Measurements from ENCODE around the gene ADCY5.

The ADCY5 gene

GRCh38 chr3:123367467-123368154 lies 81.3 kb downstream of the ADCY5 start:
- no peak overlapping the region for H3K4me3 ChIP-seq (ENCODE audit: low read depth, low read length)
- DNase-seq (ENCODE audit: low read depth) = no peak
- no peak for TF ChIP-seq CTCF (IDR thresholded peaks at IDR 0.05; ENCODE audit: low read depth, low read length, missing control alignments)
- in situ Hi-C loops (cut with HindIII; ENCODE audit: low sequenced_read_pairs) = no loop called here

- peak; percentile 51 for TF ChIP-seq CTCF (IDR thresholded peaks at IDR 0.05; ENCODE audit: low read depth, low read length, missing control alignments)
- no peak for DNase-seq (ENCODE audit: low read depth)
- no peak overlapping the region for H3K4me3 ChIP-seq (ENCODE audit: low read depth, low read length)
- in situ Hi-C loops (cut with HindIII; ENCODE audit: low sequenced_read_pairs) = no loop called here
Measured at GRCh38 chr3:123365450-123366143, 83.3 kb downstream of the ADCY5 start.

- no peak overlapping the region for H3K4me3 ChIP-seq (ENCODE audit: low read depth, low read length)
- in situ Hi-C loops (cut with HindIII; ENCODE audit: low sequenced_read_pairs) = no loop called here
- no peak for DNase-seq (ENCODE audit: low read depth)
- TF ChIP-seq CTCF (IDR thresholded peaks at IDR 0.05; ENCODE audit: low read depth, low read length, missing control alignments) = peak; percentile 12
Measured at GRCh38 chr3:123361071-123361470, 87.8 kb downstream of the ADCY5 start.

GRCh38 chr3:123357275-123357674 lies 91.6 kb downstream of the ADCY5 start:
- TF ChIP-seq CTCF (IDR thresholded peaks at IDR 0.05; ENCODE audit: low read depth, low read length, missing control alignments) = no peak
- in situ Hi-C loops (cut with HindIII; ENCODE audit: low sequenced_read_pairs) = loop anchor here (5.0 kb wide), 1 partner anchor 50 kb away; no protein-coding TSS in a partner anchor
- no peak overlapping the region for H3K4me3 ChIP-seq (ENCODE audit: low read depth, low read length)
- no peak for DNase-seq (ENCODE audit: low read depth)

GRCh38 chr3:123353850-123354233 lies 95.0 kb downstream of the ADCY5 start:
- no peak for TF ChIP-seq CTCF (IDR thresholded peaks at IDR 0.05; ENCODE audit: low read depth, low read length, missing control alignments)
- in situ Hi-C loops (cut with HindIII; ENCODE audit: low sequenced_read_pairs) = no loop called here
- H3K4me3 ChIP-seq (ENCODE audit: low read depth, low read length) = no peak overlapping the region
- no peak for DNase-seq (ENCODE audit: low read depth)

GRCh38 chr3:123353227-123353849 lies 95.6 kb downstream of the ADCY5 start:
- DNase-seq (ENCODE audit: low read depth) = no peak
- TF ChIP-seq CTCF (IDR thresholded peaks at IDR 0.05; ENCODE audit: low read depth, low read length, missing control alignments) = no peak
- H3K4me3 ChIP-seq (ENCODE audit: low read depth, low read length) = no peak overlapping the region
- in situ Hi-C loops (cut with HindIII; ENCODE audit: low sequenced_read_pairs) = no loop called here
